Tibial nerve (tissue), 4 donors: ENCODE results near the gene MIS18A. TPM values are rescaled to one million over a fixed set of nuclear protein-coding genes. Genes with fewer than 3 reads are reported as not detected.
"Not testable (repeated sequence)": the region's sequence is repeated elsewhere in the genome, so short reads cannot be mapped to it uniquely, and the experiment has no call there.

Source experiments
- DNase-seq, 2 donors: peaks; one replicate each; pipeline ENCODE4 v3.0.0-alpha.2; 2019; ENCODE audit warnings: low spot score in 2 of 2
- H3K27ac ChIP-seq, 4 donors: fragments of 200-600 bp; sonication (generic) in 3 of 4; one replicate each; pipeline ENCODE4 v1.5.1; 2017 to 2019; ENCODE audit warnings: mild to moderate bottlenecking in 1 of 4
- H3K27me3 ChIP-seq, 2 donors: fragments of 200-600 bp; sonication (generic) in 1 of 2; one replicate each; pipeline versions ENCODE4 v1.5.1 to v1.6.0; 2017 to 2019
- H3K36me3 ChIP-seq, 3 donors: fragments of 200-600 bp; sonication (generic); one replicate each; pipeline ENCODE4 v1.5.1; 2018 to 2019
- H3K4me1 ChIP-seq, 4 donors: fragments of 200-600 bp; sonication (generic) in 3 of 4; one replicate each; pipeline ENCODE4 v1.5.1; 2017 to 2019
- H3K4me3 ChIP-seq, 4 donors: fragments of 200-600 bp; sonication (generic) in 3 of 4; one replicate each; pipeline ENCODE4 v1.5.1; 2017 to 2019; ENCODE audit warnings: mild to moderate bottlenecking in 1 of 4, moderate library complexity in 1 of 4
- H3K9me3 ChIP-seq, 4 donors: fragments of 200-600 bp; sonication (generic) in 3 of 4; one replicate each; pipeline ENCODE4 v1.5.1; 2017 to 2019
- CTCF ChIP-seq, 5 experiments: fragments of 200-600 bp in 3 of 5; fragments of 450-650 bp in 2 of 5; sonication (generic) in 3 of 5; IDR thresholded peaks; one replicate each; pipeline ENCODE4 v1.5.1; 2016 to 2019; ENCODE audit warnings: antibody characterized with exemption in 5 of 5, mild to moderate bottlenecking in 3 of 5, moderate library complexity in 2 of 5
- EP300 ChIP-seq, 2 donors: sonication (generic); formaldehyde crosslinking; IDR thresholded peaks; one replicate each; pipeline ENCODE4 v1.6.1; 2017; ENCODE audit warnings: antibody characterized with exemption in 2 of 2, mild to moderate bottlenecking in 1 of 2
- POLR2A ChIP-seq, 2 donors: fragments of 450-650 bp; IDR thresholded peaks; one replicate each; pipeline ENCODE4 v1.6.1; 2017; ENCODE audit warnings: antibody characterized with exemption in 2 of 2, mild to moderate bottlenecking in 2 of 2, moderate library complexity in 2 of 2
- WGBS, 2 donors: methylation state at CpG; one replicate each; pipeline ENCODE4 v1.1.5; 2018; 5-methylcytosine and 5-hydroxymethylcytosine counted together
- total RNA-seq, 4 donors: library from RNA; depleted of rRNA; stranded (reverse); fragments of >200 nt; gene quantifications; one replicate each; pipeline ENCODE4 v1.1.0, GENCODE V29; 2016

MIS18A gene
- total RNA-seq, 4 donors from 2014 or later, result 4.0 to 9.3 (median 7.1) TPM

- H3K27me3 ChIP-seq, result no peaks in the 10 kb centered on the region
- no peak overlapping the region for H3K27ac ChIP-seq
- TF ChIP-seq CTCF (IDR thresholded peaks at IDR 0.05) (no peak), POLR2A (IDR thresholded peaks at IDR 0.05) (no peak), EP300 (IDR thresholded peaks at IDR 0.05) (no peak)
- no peaks in the 10 kb centered on the region for H3K4me1 ChIP-seq
- H3K36me3 ChIP-seq, result peaks cover 0 to 99% (median 13%) of the 10 kb centered on the region in 3 donors
- no peak for DNase-seq
- no peaks in the 10 kb centered on the region for H3K9me3 ChIP-seq
- 82 to 90% methylated on average over 5 of the region's 5 CpGs for WGBS, 2 donors
- no peak overlapping the region for H3K4me3 ChIP-seq
These were observed 33.5 kb upstream of the MIS18A start for GRCh38 chr21:32312326-32312725.

- Histone ChIP-seq H3K4me1 (peaks cover 0 to 1% (median 0%) of the 10 kb centered on the region in 4 donors), H3K4me3 (no peak overlapping the region), H3K27me3 (no peaks in the 10 kb centered on the region), H3K9me3 (no peaks in the 10 kb centered on the region), H3K36me3 (peaks cover 0 to 92% (median 6%) of the 10 kb centered on the region in 3 donors), H3K27ac (no peak overlapping the region)
- 89 to 99% methylated on average over 7 to 9 of the region's 9 CpGs for WGBS, 2 donors
- no peak for TF ChIP-seq POLR2A (IDR thresholded peaks at IDR 0.05)
- TF ChIP-seq EP300 (IDR thresholded peaks at IDR 0.05), result no peak
- no peak for TF ChIP-seq CTCF (IDR thresholded peaks at IDR 0.05)
- no peak for DNase-seq
These were observed 32.8 kb upstream of the MIS18A start for GRCh38 chr21:32311621-32312020.

GRCh38 chr21:32310976-32311375, 32.1 kb upstream of the MIS18A start:
- H3K36me3 ChIP-seq, result peaks cover 0 to 86% (median 0%) of the 10 kb centered on the region in 3 donors
- 86 to 90% methylated on average over 9 of the region's 9 CpGs for WGBS, 2 donors

GRCh38 chr21:32309906-32310460, 31.1 kb upstream of the MIS18A start:
- TF ChIP-seq POLR2A (IDR thresholded peaks at IDR 0.05) (no peak), EP300 (IDR thresholded peaks at IDR 0.05) (no peak), CTCF (IDR thresholded peaks at IDR 0.05) (no peak)
- no peak for DNase-seq
- Histone ChIP-seq H3K27me3 (no peaks in the 10 kb centered on the region), H3K27ac (no peak overlapping the region), H3K9me3 (no peaks in the 10 kb centered on the region), H3K4me1 (peaks cover 0 to 15% (median 0%) of the 10 kb centered on the region in 4 donors), H3K4me3 (no peak overlapping the region), H3K36me3 (peaks cover 0 to 76% (median 0%) of the 10 kb centered on the region in 3 donors)
- WGBS, 2 donors, result 79 to 87% methylated on average over 7 of the region's 7 CpGs

More at GRCh38 chr21:32310976-32311375, 32.1 kb upstream of the MIS18A start:
- H3K9me3 ChIP-seq, H3K4me1 ChIP-seq, DNase-seq, H3K27me3 ChIP-seq, H3K27ac ChIP-seq, H3K4me3 ChIP-seq: not testable (repeated sequence)

DNA sequence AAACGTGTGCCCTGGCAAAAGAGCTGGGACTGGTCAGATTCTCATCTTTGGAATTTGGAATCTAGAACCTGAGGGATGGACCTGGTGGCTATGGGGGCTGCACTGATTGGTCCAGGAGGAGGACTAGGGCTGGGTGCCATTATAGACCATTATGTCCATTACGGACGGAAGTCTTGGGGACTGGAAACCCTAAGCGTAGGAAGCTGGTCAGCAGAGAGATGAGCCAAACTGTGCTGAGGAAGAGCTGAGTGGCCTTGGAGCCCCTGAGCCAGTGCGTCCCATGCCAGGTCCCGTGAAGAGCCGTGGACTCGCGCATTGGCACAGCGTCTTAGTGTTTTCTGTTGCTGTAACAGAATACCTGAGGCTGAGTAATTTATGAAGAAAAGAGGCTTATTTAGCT, 29.8 kb upstream of the MIS18A start:
- H3K36me3 ChIP-seq, result peaks cover 0 to 65% (median 0%) of the 10 kb centered on the region in 3 donors
- peaks cover 0 to 15% (median 0%) of the 10 kb centered on the region in 4 donors for H3K4me1 ChIP-seq
- no peak overlapping the region for H3K27ac ChIP-seq
- H3K9me3 ChIP-seq, result no peaks in the 10 kb centered on the region
- no peaks in the 10 kb centered on the region for H3K27me3 ChIP-seq
- no peak overlapping the region for H3K4me3 ChIP-seq
- WGBS, 2 donors, result 88 to 94% methylated on average over 10 of the region's 10 CpGs
- TF ChIP-seq POLR2A (IDR thresholded peaks at IDR 0.05), result no peak
- no peak for TF ChIP-seq EP300 (IDR thresholded peaks at IDR 0.05)
- no peak for TF ChIP-seq CTCF (IDR thresholded peaks at IDR 0.05)
- no peak for DNase-seq
